Measurements from ENCODE around the gene OTUD3.
A peak's percentile ranks its signal among the peaks of the same experiment; 100 is the strongest.
"Not testable (repeated sequence)": the region's sequence is repeated elsewhere in the genome, so short reads cannot be mapped to it uniquely, and the experiment has no call there.

OTUD3 gene, protein sequence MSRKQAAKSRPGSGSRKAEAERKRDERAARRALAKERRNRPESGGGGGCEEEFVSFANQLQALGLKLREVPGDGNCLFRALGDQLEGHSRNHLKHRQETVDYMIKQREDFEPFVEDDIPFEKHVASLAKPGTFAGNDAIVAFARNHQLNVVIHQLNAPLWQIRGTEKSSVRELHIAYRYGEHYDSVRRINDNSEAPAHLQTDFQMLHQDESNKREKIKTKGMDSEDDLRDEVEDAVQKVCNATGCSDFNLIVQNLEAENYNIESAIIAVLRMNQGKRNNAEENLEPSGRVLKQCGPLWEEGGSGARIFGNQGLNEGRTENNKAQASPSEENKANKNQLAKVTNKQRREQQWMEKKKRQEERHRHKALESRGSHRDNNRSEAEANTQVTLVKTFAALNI

DNA sequence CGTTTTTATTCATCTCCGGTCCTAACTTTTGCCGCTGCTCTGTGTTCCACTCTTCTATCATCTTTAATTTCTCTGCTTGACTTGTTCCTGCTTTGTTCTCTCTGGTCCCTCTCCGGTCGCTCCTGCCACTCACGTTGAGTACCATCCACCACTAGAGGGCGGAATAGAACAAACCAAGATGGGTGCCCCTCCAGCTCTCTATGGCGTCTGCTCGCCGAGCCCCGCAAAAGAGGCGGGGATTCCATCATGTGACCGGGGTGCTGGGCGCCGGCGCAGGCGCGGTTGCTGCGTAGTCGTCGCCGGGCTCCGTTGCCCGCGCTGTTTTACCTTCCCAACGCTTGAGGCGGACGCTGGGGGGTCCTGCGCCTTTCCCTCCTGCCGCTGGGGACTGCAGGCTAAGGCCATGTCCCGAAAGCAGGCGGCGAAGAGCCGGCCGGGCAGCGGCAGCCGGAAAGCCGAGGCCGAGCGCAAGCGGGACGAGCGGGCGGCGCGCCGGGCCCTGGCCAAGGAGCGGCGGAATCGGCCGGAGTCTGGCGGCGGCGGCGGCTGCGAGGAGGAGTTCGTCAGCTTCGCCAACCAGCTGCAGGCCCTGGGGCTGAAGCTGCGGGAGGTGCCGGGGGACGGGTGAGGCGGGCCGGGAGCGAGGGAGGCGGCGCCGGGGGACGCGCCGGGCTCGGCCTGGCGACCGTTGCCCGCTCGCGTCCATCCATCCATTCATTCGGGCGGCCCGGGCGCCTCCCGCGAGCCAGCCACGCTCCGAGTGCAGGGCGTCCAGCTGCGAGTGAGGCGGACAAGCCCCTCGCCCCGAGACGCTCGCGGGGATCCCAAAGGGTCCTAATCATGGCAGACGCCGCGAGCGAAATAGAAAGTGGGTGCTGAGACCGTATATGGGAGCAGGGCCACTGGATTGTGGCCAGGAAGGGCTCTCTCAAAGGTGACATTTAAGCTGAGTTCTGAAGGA is at the start of gene OTUD3:
Gene OTUD3 (plus strand): TSS at position 285 of the 961 bp plus-strand sequence. CDS start 119 bp downstream, at position 404.
- peaks cover 11% of the 10 kb centered on the region; the same call in 1 of the 2 replicates for H3K36me3 ChIP-seq (ENCODE audit: control insufficient read depth, insufficient read depth, low read length)
- no peaks in the 10 kb centered on the region for H3K9me3 ChIP-seq (ENCODE audit: control insufficient read depth, insufficient read depth, low read depth, low read length)
- no peaks in the 10 kb centered on the region for H3K27me3 ChIP-seq (ENCODE audit: control insufficient read depth, insufficient read depth, low read length)
- H3K27ac ChIP-seq (ENCODE audit: low read depth, low read length) = peak within 1 kb of the TSS; percentile 92
- H3K9ac ChIP-seq (ENCODE audit: low read length) = peak within 1 kb of the TSS; percentile 93
- peaks cover 4% of the 10 kb centered on the region for H3K4me1 ChIP-seq (ENCODE audit: control insufficient read depth, insufficient read depth, low read length)
- H3K4me3 ChIP-seq (ENCODE audit: low read depth, low read length) = peak within 1 kb of the TSS; percentile 99

DNA sequence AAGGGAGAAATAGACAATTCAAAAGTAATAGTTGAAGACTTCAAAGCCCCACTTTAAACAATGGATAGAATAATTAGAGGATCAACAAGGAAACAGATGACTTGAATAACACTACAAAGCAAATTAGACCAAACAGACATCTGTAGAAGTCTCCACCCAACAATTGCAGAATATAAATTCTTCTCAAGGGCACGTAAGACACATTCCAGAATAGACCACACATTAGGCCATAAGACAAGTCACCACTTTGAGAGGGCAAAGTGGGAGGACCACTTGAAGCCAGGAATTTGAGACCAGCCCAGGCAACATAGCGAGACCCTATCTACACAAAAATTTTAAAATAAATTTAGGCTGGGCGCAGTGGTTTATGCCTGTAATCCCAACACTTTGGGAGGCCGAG is 46.6 kb upstream of the OTUD3 start:
- Histone ChIP-seq H3K27me3 (ENCODE audit: control insufficient read depth, insufficient read depth, low read length) (no peaks in the 10 kb centered on the region), H3K36me3 (ENCODE audit: control insufficient read depth, insufficient read depth, low read length) (no peaks in the 10 kb centered on the region), H3K4me3 (ENCODE audit: low read depth, low read length) (no peak overlapping the region), H3K9ac (ENCODE audit: low read length) (no peak overlapping the region), H3K9me3 (ENCODE audit: control insufficient read depth, insufficient read depth, low read depth, low read length) (peaks cover 9% of the 10 kb centered on the region), H3K27ac (ENCODE audit: low read depth, low read length) (no peak overlapping the region), H3K4me1 (ENCODE audit: control insufficient read depth, insufficient read depth, low read length) (no peaks in the 10 kb centered on the region)

GRCh38 chr1:19837866-19838265 is 44.3 kb upstream of the OTUD3 start:
- H3K27ac ChIP-seq (ENCODE audit: low read depth, low read length) = no peak overlapping the region
- H3K27me3 ChIP-seq (ENCODE audit: control insufficient read depth, insufficient read depth, low read length) = no peaks in the 10 kb centered on the region
- no peaks in the 10 kb centered on the region for H3K9me3 ChIP-seq (ENCODE audit: control insufficient read depth, insufficient read depth, low read depth, low read length)
- no peaks in the 10 kb centered on the region for H3K36me3 ChIP-seq (ENCODE audit: control insufficient read depth, insufficient read depth, low read length)
- no peaks in the 10 kb centered on the region for H3K4me1 ChIP-seq (ENCODE audit: control insufficient read depth, insufficient read depth, low read length)
- H3K9ac ChIP-seq (ENCODE audit: low read length) = no peak overlapping the region
- H3K4me3 ChIP-seq (ENCODE audit: low read depth, low read length) = no peak overlapping the region

DNA sequence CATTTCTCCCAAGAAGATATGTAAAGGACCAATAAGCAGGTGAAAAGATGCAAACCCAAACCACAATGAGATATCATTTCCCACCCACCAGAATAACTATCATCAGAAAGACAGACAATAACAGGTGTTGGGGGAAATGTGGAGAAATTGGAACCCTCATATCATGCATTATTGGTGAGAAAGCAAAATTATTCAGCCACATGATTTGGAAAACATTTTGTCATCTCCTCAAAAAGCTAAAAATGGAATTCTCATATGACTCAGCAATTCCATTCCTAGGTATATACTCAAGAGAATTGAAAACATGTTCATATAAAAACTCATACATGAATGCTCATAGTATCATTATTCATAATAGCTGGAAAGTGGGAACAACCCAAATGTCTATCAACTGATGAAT is 42.0 kb upstream of the OTUD3 start:
- no peaks in the 10 kb centered on the region for H3K36me3 ChIP-seq (ENCODE audit: control insufficient read depth, insufficient read depth, low read length)
- no peak overlapping the region for H3K4me3 ChIP-seq (ENCODE audit: low read depth, low read length)
- H3K27ac ChIP-seq (ENCODE audit: low read depth, low read length) = no peak overlapping the region
- peaks cover 3% of the 10 kb centered on the region; the same call in 1 of the 2 replicates for H3K4me1 ChIP-seq (ENCODE audit: control insufficient read depth, insufficient read depth, low read length)
- no peaks in the 10 kb centered on the region for H3K27me3 ChIP-seq (ENCODE audit: control insufficient read depth, insufficient read depth, low read length)
- no peak overlapping the region for H3K9ac ChIP-seq (ENCODE audit: low read length)
- H3K9me3 ChIP-seq (ENCODE audit: control insufficient read depth, insufficient read depth, low read depth, low read length) = no peaks in the 10 kb centered on the region

GRCh38 chr1:19844731-19845495 is 37.3 kb upstream of the OTUD3 start:
- peaks cover 4% of the 10 kb centered on the region; the same call in 1 of the 2 replicates for H3K4me1 ChIP-seq (ENCODE audit: control insufficient read depth, insufficient read depth, low read length)
- no peaks in the 10 kb centered on the region for H3K27me3 ChIP-seq (ENCODE audit: control insufficient read depth, insufficient read depth, low read length)
- no peak overlapping the region for H3K27ac ChIP-seq (ENCODE audit: low read depth, low read length)
- H3K9ac ChIP-seq (ENCODE audit: low read length) = no peak overlapping the region
- H3K9me3 ChIP-seq (ENCODE audit: control insufficient read depth, insufficient read depth, low read depth, low read length) = no peaks in the 10 kb centered on the region
- H3K36me3 ChIP-seq (ENCODE audit: control insufficient read depth, insufficient read depth, low read length) = no peaks in the 10 kb centered on the region
- no peak overlapping the region for H3K4me3 ChIP-seq (ENCODE audit: low read depth, low read length)

GRCh38 chr1:19845555-19845954 is 36.6 kb upstream of the OTUD3 start:
- Histone ChIP-seq H3K36me3 (ENCODE audit: control insufficient read depth, insufficient read depth, low read length) (no peaks in the 10 kb centered on the region), H3K27ac (ENCODE audit: low read depth, low read length) (no peak overlapping the region), H3K9ac (ENCODE audit: low read length) (no peak overlapping the region), H3K4me1 (ENCODE audit: control insufficient read depth, insufficient read depth, low read length) (peaks cover 7% of the 10 kb centered on the region; the same call in 1 of the 2 replicates), H3K9me3 (ENCODE audit: control insufficient read depth, insufficient read depth, low read depth, low read length) (no peaks in the 10 kb centered on the region), H3K27me3 (ENCODE audit: control insufficient read depth, insufficient read depth, low read length) (no peaks in the 10 kb centered on the region), H3K4me3 (ENCODE audit: low read depth, low read length) (no peak overlapping the region)

- Histone ChIP-seq H3K4me3 (ENCODE audit: low read depth, low read length) (no peak overlapping the region), H3K36me3 (ENCODE audit: control insufficient read depth, insufficient read depth, low read length) (no peaks in the 10 kb centered on the region), H3K27ac (ENCODE audit: low read depth, low read length) (no peak overlapping the region), H3K27me3 (ENCODE audit: control insufficient read depth, insufficient read depth, low read length) (no peaks in the 10 kb centered on the region), H3K4me1 (ENCODE audit: control insufficient read depth, insufficient read depth, low read length) (peaks cover 8% of the 10 kb centered on the region; the same call in 1 of the 2 replicates), H3K9ac (ENCODE audit: low read length) (no peak overlapping the region), H3K9me3 (ENCODE audit: control insufficient read depth, insufficient read depth, low read depth, low read length) (no peaks in the 10 kb centered on the region)
These were observed 35.9 kb upstream of the OTUD3 start for GRCh38 chr1:19846338-19846737.

DNA sequence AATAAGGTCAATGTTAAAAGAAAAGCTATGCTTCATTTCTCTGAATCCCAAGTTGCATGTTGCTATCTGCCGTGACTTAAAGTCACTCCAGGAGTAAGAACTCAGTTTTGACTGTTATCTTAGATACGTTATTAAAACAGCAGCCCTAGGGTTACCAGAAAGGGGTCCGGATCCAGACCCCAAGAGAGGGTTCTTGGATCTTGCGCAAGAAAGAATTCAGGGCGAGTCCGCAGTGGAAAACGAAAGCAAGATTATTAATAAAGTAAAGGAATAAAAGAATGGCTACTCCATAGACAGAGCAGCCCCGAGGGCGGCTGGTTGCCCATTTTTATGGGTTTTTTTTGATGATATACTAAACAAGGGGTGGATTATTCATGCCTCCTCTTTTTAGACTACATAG is 34.9 kb upstream of the OTUD3 start:
- not testable (repeated sequence) for H3K36me3 ChIP-seq (ENCODE audit: control insufficient read depth, insufficient read depth, low read length); H3K27me3 ChIP-seq (ENCODE audit: control insufficient read depth, insufficient read depth, low read length); H3K27ac ChIP-seq (ENCODE audit: low read depth, low read length); H3K4me1 ChIP-seq (ENCODE audit: control insufficient read depth, insufficient read depth, low read length); H3K4me3 ChIP-seq (ENCODE audit: low read depth, low read length); H3K9ac ChIP-seq (ENCODE audit: low read length); H3K9me3 ChIP-seq (ENCODE audit: control insufficient read depth, insufficient read depth, low read depth, low read length)

DNA sequence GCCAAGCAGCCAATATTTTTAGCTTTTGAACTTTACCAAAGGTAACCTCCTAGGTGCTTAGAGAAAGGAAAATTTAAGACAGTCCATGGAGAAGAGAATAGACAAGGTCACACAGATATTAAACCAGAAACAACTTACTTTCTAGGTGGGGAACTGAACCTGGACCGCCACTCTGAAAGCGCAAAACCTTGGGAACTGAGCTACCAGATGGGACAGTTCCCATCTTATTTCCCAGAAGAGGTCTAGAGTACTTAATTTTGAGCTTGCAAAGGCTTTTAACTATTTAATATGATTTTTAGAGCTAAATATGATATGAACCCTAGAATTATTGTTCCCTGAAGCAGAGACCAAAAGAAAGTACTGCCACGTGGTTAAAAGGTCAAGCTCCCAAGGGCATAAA is 32.9 kb upstream of the OTUD3 start:
- not testable (repeated sequence) for H3K9me3 ChIP-seq (ENCODE audit: control insufficient read depth, insufficient read depth, low read depth, low read length); H3K36me3 ChIP-seq (ENCODE audit: control insufficient read depth, insufficient read depth, low read length); H3K27me3 ChIP-seq (ENCODE audit: control insufficient read depth, insufficient read depth, low read length); H3K4me1 ChIP-seq (ENCODE audit: control insufficient read depth, insufficient read depth, low read length); H3K4me3 ChIP-seq (ENCODE audit: low read depth, low read length); H3K9ac ChIP-seq (ENCODE audit: low read length); H3K27ac ChIP-seq (ENCODE audit: low read depth, low read length)

GRCh38 chr1:19850214-19850613 is 32.0 kb upstream of the OTUD3 start:
- Histone ChIP-seq H3K27me3 (ENCODE audit: control insufficient read depth, insufficient read depth, low read length) (no peaks in the 10 kb centered on the region), H3K36me3 (ENCODE audit: control insufficient read depth, insufficient read depth, low read length) (no peaks in the 10 kb centered on the region), H3K9ac (ENCODE audit: low read length) (no peak overlapping the region), H3K27ac (ENCODE audit: low read depth, low read length) (no peak overlapping the region), H3K4me1 (ENCODE audit: control insufficient read depth, insufficient read depth, low read length) (peaks cover 5% of the 10 kb centered on the region; the same call in 1 of the 2 replicates), H3K9me3 (ENCODE audit: control insufficient read depth, insufficient read depth, low read depth, low read length) (no peaks in the 10 kb centered on the region), H3K4me3 (ENCODE audit: low read depth, low read length) (no peak overlapping the region)

Data from HUES6 (cell line).